Suprapubic skin (tissue), 4 donors: Measurements from ENCODE around the gene DSG3. TPM values are rescaled to one million over a fixed set of nuclear protein-coding genes. Genes with fewer than 3 reads are reported as not detected.

Source experiments
- DNase-seq, 2 donors: peaks; one replicate each; pipeline ENCODE4 v3.0.0-alpha.2; 2019; ENCODE audit warnings: low spot score in 2 of 2
- H3K27ac ChIP-seq: fragments of 200-600 bp; sonication (generic); one replicate; pipeline ENCODE4 v1.5.1; 2019
- H3K27me3 ChIP-seq: fragments of 200-600 bp; sonication (generic); one replicate; pipeline ENCODE4 v1.5.1; 2019
- H3K36me3 ChIP-seq: fragments of 200-600 bp; sonication (generic); one replicate; pipeline ENCODE4 v1.5.1; 2019
- H3K4me1 ChIP-seq: fragments of 200-600 bp; sonication (generic); one replicate; pipeline ENCODE4 v1.5.1; 2019
- H3K4me3 ChIP-seq: fragments of 200-600 bp; sonication (generic); one replicate; pipeline ENCODE4 v1.5.1; 2019; ENCODE audit warnings: mild to moderate bottlenecking
- H3K9me3 ChIP-seq: fragments of 200-600 bp; sonication (generic); one replicate; pipeline ENCODE4 v1.5.1; 2019
- CTCF ChIP-seq, 2 donors: fragments of 200-600 bp in 1 of 2; fragments of 450-650 bp in 1 of 2; sonication (generic) in 1 of 2; IDR thresholded peaks; one replicate each; pipeline ENCODE4 v1.5.1; 2016 to 2019; ENCODE audit warnings: antibody characterized with exemption in 2 of 2, mild to moderate bottlenecking in 1 of 2, moderate library complexity in 1 of 2
- EP300 ChIP-seq: sonication (generic); formaldehyde crosslinking; IDR thresholded peaks from one replicate; pipeline ENCODE4 v1.6.1; 2017; ENCODE audit warnings: antibody characterized with exemption
- POLR2A ChIP-seq, 2 donors: fragments of 450-650 bp; IDR thresholded peaks; one replicate each; pipeline ENCODE4 v1.6.1; 2017; ENCODE audit warnings: antibody characterized with exemption in 2 of 2, mild to moderate bottlenecking in 2 of 2, moderate library complexity in 2 of 2
- POLR2AphosphoS5 ChIP-seq, 3 donors: sonication (generic); formaldehyde crosslinking; IDR thresholded peaks; one replicate each; pipeline ENCODE4 v1.6.1; 2017; ENCODE audit warnings: antibody characterized with exemption in 3 of 3
- WGBS: methylation state at CpG from one replicate; pipeline ENCODE4 v1.1.5; 2018; 5-methylcytosine and 5-hydroxymethylcytosine counted together
- total RNA-seq, 4 donors: library from RNA; depleted of rRNA; stranded (reverse); fragments of >200 nt; gene quantifications; one replicate each; pipeline ENCODE4 v1.1.0, GENCODE V29; 2016

DSG3 gene
- total RNA-seq, 4 donors from 2014 or later, result 81.8 to 223 (median 168) TPM

GRCh38 chr18:31402026-31402373, 45.5 kb upstream of the DSG3 start:
- no peak for DNase-seq
- TF ChIP-seq POLR2A (IDR thresholded peaks at IDR 0.05) (no peak), CTCF (IDR thresholded peaks at IDR 0.05) (no peak), POLR2AphosphoS5 (IDR thresholded peaks at IDR 0.05) (no peak), EP300 (no peak)
- Histone ChIP-seq H3K27ac (no peak overlapping the region), H3K9me3 (no peaks in the 10 kb centered on the region), H3K36me3 (no peaks in the 10 kb centered on the region), H3K27me3 (no peaks in the 10 kb centered on the region), H3K4me1 (no peaks in the 10 kb centered on the region), H3K4me3 (no peak overlapping the region)

- no peak overlapping the region for H3K27ac ChIP-seq
- no peaks in the 10 kb centered on the region for H3K4me1 ChIP-seq
- H3K9me3 ChIP-seq, result no peaks in the 10 kb centered on the region
- DNase-seq, result no peak
- 86% methylated on average over 2 of the region's 2 CpGs for WGBS
- TF ChIP-seq POLR2AphosphoS5 (IDR thresholded peaks at IDR 0.05), result no peak
- TF ChIP-seq POLR2A (IDR thresholded peaks at IDR 0.05), result no peak
- TF ChIP-seq EP300, result no peak
- TF ChIP-seq CTCF (IDR thresholded peaks at IDR 0.05), result no peak
- H3K27me3 ChIP-seq, result no peaks in the 10 kb centered on the region
- no peaks in the 10 kb centered on the region for H3K36me3 ChIP-seq
- H3K4me3 ChIP-seq, result no peak overlapping the region
These were observed 44.1 kb upstream of the DSG3 start for GRCh38 chr18:31403409-31403808.

- 77% methylated on average over 3 of the region's 3 CpGs for WGBS
- Histone ChIP-seq H3K36me3 (no peaks in the 10 kb centered on the region), H3K27me3 (no peaks in the 10 kb centered on the region), H3K4me3 (no peak overlapping the region), H3K27ac (no peak overlapping the region), H3K9me3 (no peaks in the 10 kb centered on the region), H3K4me1 (no peaks in the 10 kb centered on the region)
- TF ChIP-seq POLR2A (IDR thresholded peaks at IDR 0.05) (no peak), EP300 (no peak), CTCF (IDR thresholded peaks at IDR 0.05) (no peak), POLR2AphosphoS5 (IDR thresholded peaks at IDR 0.05) (no peak)
- no peak for DNase-seq
These were observed 39.9 kb upstream of the DSG3 start for GRCh38 chr18:31407649-31408048.

GRCh38 chr18:31409276-31409675, 38.3 kb upstream of the DSG3 start:
- no peak for DNase-seq
- WGBS, result 53% methylated on average over 4 of the region's 4 CpGs
- Histone ChIP-seq H3K4me1 (no peaks in the 10 kb centered on the region), H3K27ac (no peak overlapping the region), H3K27me3 (no peaks in the 10 kb centered on the region), H3K36me3 (no peaks in the 10 kb centered on the region), H3K4me3 (no peak overlapping the region), H3K9me3 (no peaks in the 10 kb centered on the region)
- TF ChIP-seq EP300 (no peak), CTCF (IDR thresholded peaks at IDR 0.05) (no peak), POLR2AphosphoS5 (IDR thresholded peaks at IDR 0.05) (no peak), POLR2A (IDR thresholded peaks at IDR 0.05) (no peak)

GRCh38 chr18:31410716-31411483, 36.6 kb upstream of the DSG3 start:
- no peaks in the 10 kb centered on the region for H3K9me3 ChIP-seq
- H3K4me1 ChIP-seq, result no peaks in the 10 kb centered on the region
- no peak overlapping the region for H3K4me3 ChIP-seq
- 75% methylated on average over 37 of the region's 37 CpGs for WGBS
- no peaks in the 10 kb centered on the region for H3K36me3 ChIP-seq
- no peak for DNase-seq
- TF ChIP-seq POLR2A (IDR thresholded peaks at IDR 0.05), result no peak
- no peaks in the 10 kb centered on the region for H3K27me3 ChIP-seq
- H3K27ac ChIP-seq, result no peak overlapping the region

- Histone ChIP-seq H3K27me3 (no peaks in the 10 kb centered on the region), H3K4me1 (no peaks in the 10 kb centered on the region), H3K36me3 (no peaks in the 10 kb centered on the region), H3K9me3 (no peaks in the 10 kb centered on the region), H3K4me3 (no peak overlapping the region), H3K27ac (no peak overlapping the region)
- DNase-seq, result no peak
- TF ChIP-seq POLR2AphosphoS5 (IDR thresholded peaks at IDR 0.05), result no peak
- no peak for TF ChIP-seq EP300
- no peak for TF ChIP-seq POLR2A (IDR thresholded peaks at IDR 0.05)
- no peak for TF ChIP-seq CTCF (IDR thresholded peaks at IDR 0.05)
- WGBS, result 95% methylated on average over 6 of the region's 6 CpGs
These were observed 34.4 kb upstream of the DSG3 start for GRCh38 chr18:31413137-31413536.
